ENCODE measurements around the gene ZHX3.
"Not testable (repeated sequence)": the region's sequence is repeated elsewhere in the genome, so short reads cannot be mapped to it uniquely, and the experiment has no call there.

The ZHX3 gene

GRCh38 chr20:41330343-41330720, 12.8 kb upstream of the ZHX3 start:
- DNase-seq = no peak

GRCh38 chr20:41329435-41330342, 12.2 kb upstream of the ZHX3 start:
- DNase-seq = peak; percentile 56

GRCh38 chr20:41327178-41327577, 9.6 kb upstream of the ZHX3 start:
- DNase-seq = no peak

GRCh38 chr20:41320976-41321375, 3.4 kb upstream of the ZHX3 start:
- DNase-seq = no peak

GRCh38 chr20:41320441-41320840, 2.9 kb upstream of the ZHX3 start:
- no peak for DNase-seq

GRCh38 chr20:41318271-41318649, 729 bp upstream of the ZHX3 start:
- no peak for DNase-seq

- peak; percentile 70 for DNase-seq
Observed at GRCh38 chr20:41316602-41317545, 657 bp downstream of the ZHX3 start.

- DNase-seq = no peak
Observed at GRCh38 chr20:41316051-41316450, 1.5 kb downstream of the ZHX3 start.

GRCh38 chr20:41314386-41314785, 3.1 kb downstream of the ZHX3 start:
- DNase-seq = no peak

GRCh38 chr20:41312009-41312408, 5.5 kb downstream of the ZHX3 start:
- DNase-seq = not testable (repeated sequence)

- no peak for DNase-seq
Observed at GRCh38 chr20:41309817-41310216, 7.7 kb downstream of the ZHX3 start.

- no peak for DNase-seq
Observed at GRCh38 chr20:41308726-41309413, 8.7 kb downstream of the ZHX3 start.

GRCh38 chr20:41308290-41308711, 9.2 kb downstream of the ZHX3 start:
- no peak for DNase-seq

GRCh38 chr20:41307021-41307420, 10.5 kb downstream of the ZHX3 start:
- no peak for DNase-seq

- no peak for DNase-seq
Observed at GRCh38 chr20:41306061-41306727, 11.3 kb downstream of the ZHX3 start.

GRCh38 chr20:41304424-41305079, 13.0 kb downstream of the ZHX3 start:
- DNase-seq = no peak

- no peak for DNase-seq
Observed at GRCh38 chr20:41304002-41304401, 13.5 kb downstream of the ZHX3 start.

- no peak for DNase-seq
Observed at GRCh38 chr20:41300886-41301285, 16.6 kb downstream of the ZHX3 start.

GRCh38 chr20:41300383-41300782, 17.1 kb downstream of the ZHX3 start:
- DNase-seq = no peak

GRCh38 chr20:41299899-41300298, 17.6 kb downstream of the ZHX3 start:
- no peak for DNase-seq

GRCh38 chr20:41293269-41294037, 24.1 kb downstream of the ZHX3 start:
- DNase-seq = no peak
